Cardiac muscle cell (in vitro differentiated cells and primary cell): ENCODE results near the gene MYBPC2. TPM values are rescaled to one million over a fixed set of nuclear protein-coding genes. Genes with fewer than 3 reads are reported as not detected.
A peak's percentile ranks its signal among the peaks of the same experiment; 100 is the strongest.

Source experiments
- DNase-seq, 2 donors: peaks; one replicate each; pipeline versions ENCODE4 v3.0.0 to v3.0.0-alpha.2; 2010 to 2017; ENCODE audit warnings: low read depth in 1 of 2, low spot score in 1 of 2
- H3K27ac ChIP-seq: fragments of 200-600 bp; sonication (generic); 2 replicates; pipeline ENCODE4 v1.5.1; 2016
- H3K27me3 ChIP-seq: fragments of 200-600 bp; sonication (generic); 2 replicates; pipeline ENCODE4 v1.6.0; 2016; ENCODE audit warnings: control low read depth
- H3K36me3 ChIP-seq: fragments of 200-600 bp; sonication (generic); 2 replicates; pipeline ENCODE4 v1.5.1; 2016; ENCODE audit warnings: control low read depth
- H3K4me1 ChIP-seq: fragments of 200-600 bp; sonication (generic); 2 replicates; pipeline ENCODE4 v1.8.1; 2017; ENCODE audit warnings: low read depth, mild to moderate bottlenecking, mixed run types
- H3K4me3 ChIP-seq: fragments of 200-600 bp; sonication (generic); 2 replicates; pipeline ENCODE4 v1.5.1; 2016; ENCODE audit warnings: mild to moderate bottlenecking
- H3K9me3 ChIP-seq: fragments of 200-600 bp; sonication (generic); 2 replicates; pipeline ENCODE4 v1.5.1; 2017; ENCODE audit warnings: low read depth, mild to moderate bottlenecking, control low read depth
- CTCF ChIP-seq: IDR thresholded peaks from 2 replicates; pipeline ENCODE4 v1.5.1; 2012; ENCODE audit warnings: low read depth, mild to moderate bottlenecking, low read length
- polyA plus RNA-seq: library from polyadenylated mRNA; unstranded; fragments of >200 nt; fragmentation: Nextera tagmentation; extraction: Ambion mirVana; gene quantifications from 2 replicates; pipeline ENCODE4 v1.2.1, GENCODE V29; 2016
- total RNA-seq: library from RNA; depleted of rRNA; stranded (reverse); fragments of >200 nt; gene quantifications from 2 replicates; pipeline ENCODE4 v1.2.3, GENCODE V29; 2016

MYBPC2 gene
- total and polyA plus RNA-seq, 2 experiments from 2014 or later = 0.18 to 0.31 TPM

DNA sequence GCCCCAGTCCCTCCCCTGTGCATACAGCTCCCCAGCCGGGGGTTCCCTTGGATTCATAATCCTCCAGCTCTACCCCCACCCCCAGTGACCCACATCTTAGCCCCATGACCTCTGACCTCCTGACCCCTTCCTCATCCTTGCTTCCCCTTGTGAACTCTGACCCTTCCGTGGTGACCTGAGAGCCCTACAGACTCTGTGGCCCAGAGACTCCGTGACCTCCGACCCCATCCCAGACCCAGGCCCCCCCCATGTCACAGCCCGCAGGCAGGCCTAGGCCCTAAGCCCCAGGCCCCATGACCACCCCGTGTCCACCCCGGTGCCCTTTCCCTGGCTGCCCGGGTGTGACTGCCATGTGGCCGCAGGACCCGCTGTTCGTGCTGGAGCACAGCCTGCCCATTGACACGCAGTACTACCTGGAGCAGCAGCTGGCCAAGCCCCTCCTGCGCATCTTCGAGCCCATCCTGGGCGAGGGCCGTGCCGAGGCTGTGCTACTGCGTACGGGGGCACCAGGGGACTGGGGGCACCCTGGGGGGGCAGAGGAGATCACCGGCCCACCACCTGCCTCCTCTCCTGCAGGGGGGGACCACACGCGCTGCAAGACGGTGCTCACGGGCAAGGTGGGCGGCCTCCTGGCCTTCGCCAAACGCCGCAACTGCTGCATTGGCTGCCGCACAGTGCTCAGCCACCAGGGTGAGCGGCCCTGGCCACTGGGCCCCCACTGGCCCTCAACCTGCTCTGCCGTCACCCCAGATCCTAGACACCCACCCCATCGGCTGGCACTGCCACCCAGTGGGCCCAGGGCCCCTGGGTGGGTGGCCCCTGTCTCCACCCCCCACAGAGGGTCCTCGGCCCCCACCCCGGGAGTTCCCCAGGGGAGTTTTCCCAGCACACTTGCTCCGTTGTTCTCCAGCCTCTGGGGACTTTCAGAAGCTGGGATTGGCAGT is 16.4 kb upstream of the MYBPC2 start:
- no peaks in the 10 kb centered on the region for H3K36me3 ChIP-seq
- peaks cover 3% of the 10 kb centered on the region for H3K4me1 ChIP-seq
- H3K27ac ChIP-seq = no peak overlapping the region
- H3K27me3 ChIP-seq = peaks cover 17% of the 10 kb centered on the region
- no peak for TF ChIP-seq CTCF
- no peaks in the 10 kb centered on the region for H3K9me3 ChIP-seq
- no peak overlapping the region for H3K4me3 ChIP-seq
- DNase-seq = no peak

GRCh38 chr19:50417111-50418081 is 15.3 kb upstream of the MYBPC2 start:
- H3K9me3 ChIP-seq = no peaks in the 10 kb centered on the region
- DNase-seq = no peak

DNA sequence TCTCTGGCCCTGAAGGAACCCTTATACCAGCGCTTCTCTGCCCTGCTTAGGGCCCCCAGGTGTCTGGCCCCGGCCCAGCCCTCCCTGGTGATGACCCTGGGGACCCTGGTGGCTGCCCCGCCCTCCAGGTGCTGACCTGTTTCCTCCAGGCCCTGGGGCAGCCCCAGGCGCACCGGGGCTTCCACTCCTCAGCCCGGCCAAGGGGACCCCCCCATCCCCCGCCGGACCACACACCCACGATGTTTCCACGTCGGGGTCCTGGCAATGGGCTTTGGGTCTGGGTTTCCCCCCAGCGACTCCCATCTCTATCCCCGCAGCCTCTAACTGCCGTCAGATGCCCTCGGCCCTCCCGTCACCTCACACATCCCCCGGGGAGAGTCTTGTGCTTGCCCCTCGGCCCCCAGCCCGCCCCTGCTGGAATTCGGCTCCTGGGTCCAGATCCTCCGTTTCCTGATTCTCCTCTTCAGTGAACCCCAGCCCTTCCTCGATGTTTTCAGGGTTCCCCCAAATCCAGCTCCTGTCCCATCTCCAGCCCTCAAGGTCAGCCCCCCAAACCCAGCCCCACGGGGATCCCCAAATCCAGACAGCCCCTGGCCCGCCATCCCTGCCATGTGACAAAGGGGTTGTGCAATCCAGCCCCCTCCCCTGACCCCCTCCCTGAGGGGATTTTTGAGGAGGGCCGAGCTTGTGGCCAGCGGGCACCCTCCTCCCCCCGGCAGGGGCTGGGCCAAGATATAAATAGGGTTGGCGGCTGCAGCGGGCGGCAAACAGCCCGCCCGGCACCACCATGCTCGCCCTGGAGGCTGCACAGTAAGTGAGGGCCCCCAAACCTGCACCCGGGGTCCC is 14.3 kb upstream of the MYBPC2 start, which contains the start of gene SPIB:
Gene SPIB (plus strand): TSS at position 763 of the 846 bp plus-strand sequence. CDS start 25 bp downstream, at position 788.
- peak in 1 of 2 donors; percentile 29 for DNase-seq
- Histone ChIP-seq H3K4me3 (peak within 1 kb of the TSS; percentile 13), H3K9me3 (no peaks in the 10 kb centered on the region), H3K36me3 (no peaks in the 10 kb centered on the region), H3K27ac (no peak within 1 kb of the TSS), H3K4me1 (peaks cover 3% of the 10 kb centered on the region), H3K27me3 (peaks cover 17% of the 10 kb centered on the region)
- no peak for TF ChIP-seq CTCF

More at GRCh38 chr19:50417111-50418081, 15.3 kb upstream of the MYBPC2 start:
- H3K4me1 ChIP-seq = peaks cover 3% of the 10 kb centered on the region
- H3K36me3 ChIP-seq = no peaks in the 10 kb centered on the region
- no peak overlapping the region for H3K4me3 ChIP-seq
- no peak for TF ChIP-seq CTCF
- peaks cover 17% of the 10 kb centered on the region for H3K27me3 ChIP-seq
- H3K27ac ChIP-seq = no peak overlapping the region

DNA sequence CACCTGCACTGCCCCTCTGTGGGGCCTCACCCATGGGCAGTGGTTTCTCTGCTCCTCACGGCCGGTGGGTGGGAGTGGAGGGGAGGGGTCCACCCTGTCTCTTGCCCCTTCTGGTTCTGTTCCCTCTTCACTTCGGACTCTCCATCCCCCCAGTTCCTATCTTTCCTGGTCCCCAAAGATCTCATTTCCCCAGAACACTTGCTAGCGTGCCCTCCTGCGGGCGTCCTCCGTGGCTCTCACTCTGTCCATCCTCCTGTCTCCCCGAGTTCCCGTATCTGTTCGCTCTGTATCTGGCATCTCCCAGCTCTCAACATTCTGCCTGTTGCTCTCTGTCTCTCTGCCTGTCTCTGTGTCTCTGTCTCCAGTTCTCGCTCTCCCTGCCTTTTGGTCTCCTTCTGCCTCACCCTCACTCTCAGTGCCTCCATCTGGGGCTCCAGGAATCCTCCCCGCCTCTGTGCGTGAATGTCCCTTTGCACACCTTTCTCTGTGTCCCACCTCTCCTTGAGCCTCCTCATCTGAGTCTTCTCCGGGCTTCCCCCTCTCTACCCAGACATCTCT is 13.6 kb upstream of the MYBPC2 start:
- H3K4me3 ChIP-seq = peak overlapping the region; percentile 13
- H3K36me3 ChIP-seq = no peaks in the 10 kb centered on the region
- H3K4me1 ChIP-seq = peaks cover 3% of the 10 kb centered on the region
- peaks cover 17% of the 10 kb centered on the region for H3K27me3 ChIP-seq
- H3K27ac ChIP-seq = no peak overlapping the region
- DNase-seq = no peak
- H3K9me3 ChIP-seq = no peaks in the 10 kb centered on the region
- TF ChIP-seq CTCF = no peak
